Coronary artery (tissue), 2 donors: Measurements from ENCODE around the gene ONECUT2.

Source experiments
- DNase-seq: peaks from one replicate; pipeline ENCODE4 v3.0.0-alpha.2; 2017; ENCODE audit warnings: low spot score
- H3K27ac ChIP-seq, 2 donors: fragments of 200-600 bp; sonication (generic); one replicate each; pipeline ENCODE4 v1.5.1; 2016 to 2019
- H3K4me3 ChIP-seq: fragments of 200-600 bp; sonication (generic); 2 replicates; pipeline ENCODE4 v1.5.1; 2016; ENCODE audit warnings: mild to moderate bottlenecking, moderate library complexity
- CTCF ChIP-seq: fragments of 200-600 bp; sonication (generic); IDR thresholded peaks from one replicate; pipeline ENCODE4 v1.5.1; 2019; ENCODE audit warnings: antibody characterized with exemption

The ONECUT2 gene

DNA sequence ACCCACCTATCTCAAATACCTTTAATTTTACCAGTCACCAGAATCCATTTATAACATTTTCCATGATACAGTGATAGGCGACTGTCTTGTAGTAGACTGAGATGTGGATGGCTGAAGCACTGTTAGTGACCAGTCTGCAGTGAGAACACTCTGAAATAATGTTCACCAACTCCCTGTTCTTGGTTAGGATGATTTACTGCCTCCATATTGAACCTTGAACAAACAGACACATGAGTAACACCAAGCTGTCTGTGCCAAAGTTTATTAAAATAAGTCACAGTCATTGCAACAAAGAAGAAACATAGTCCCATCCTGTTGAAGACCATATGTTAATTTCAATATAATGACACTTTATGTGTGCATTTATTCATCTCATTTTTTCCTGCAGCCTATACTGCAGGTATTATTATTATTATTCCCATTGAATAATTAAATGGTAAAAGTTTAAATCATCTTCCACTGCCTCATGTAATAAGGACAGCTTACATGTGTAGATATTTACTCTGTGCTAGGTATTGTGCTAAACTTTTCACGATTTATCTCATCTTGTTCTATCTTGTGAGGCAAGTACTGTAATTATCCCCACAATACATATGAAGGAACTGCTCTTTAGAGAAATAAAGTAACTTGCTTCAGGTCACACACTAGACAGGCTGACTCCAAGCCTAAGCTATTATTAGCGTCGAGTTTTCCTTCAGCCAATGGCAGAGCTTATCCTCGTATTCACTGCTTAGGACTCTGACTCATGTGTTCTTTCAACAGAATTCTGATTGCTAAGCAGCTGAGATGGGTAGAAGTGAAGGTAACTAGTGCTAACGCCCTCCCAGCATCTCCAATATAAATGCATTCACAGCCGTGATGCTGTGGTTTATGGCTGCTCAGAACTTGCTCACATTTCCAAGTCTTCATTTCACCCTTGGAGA, 62.5 kb downstream of the ONECUT2 start:
- H3K27ac ChIP-seq = no peak overlapping the region
- no peak for TF ChIP-seq CTCF
- DNase-seq = no peak
- no peak overlapping the region for H3K4me3 ChIP-seq

DNA sequence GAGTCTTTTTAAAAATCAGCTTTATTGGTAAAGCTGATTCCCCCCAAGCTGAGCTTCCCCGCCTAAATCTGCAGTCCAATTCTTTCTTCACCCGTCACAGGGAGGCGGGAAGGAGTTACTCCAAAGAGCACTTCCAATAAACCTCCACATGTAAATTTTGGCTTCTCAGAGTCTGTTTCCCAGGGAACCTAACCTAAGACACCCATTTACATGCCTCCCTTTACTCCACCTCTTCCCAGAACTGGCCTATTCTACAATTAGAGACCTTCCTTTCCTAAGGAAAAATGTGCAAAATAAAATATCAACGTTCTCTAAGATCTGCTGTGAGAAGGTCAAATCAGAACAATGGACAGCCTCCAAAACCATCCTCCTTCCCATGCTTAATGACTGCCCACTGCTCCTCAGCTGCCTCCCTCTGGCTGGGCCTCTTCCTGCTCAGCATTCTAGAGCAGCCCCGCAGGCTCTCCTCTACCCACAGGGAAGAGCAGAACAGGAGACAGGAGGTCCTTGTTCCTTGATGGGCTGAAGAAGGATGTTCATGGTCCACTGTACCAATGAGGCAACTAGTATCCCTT, 63.6 kb downstream of the ONECUT2 start:
- no peak overlapping the region for H3K4me3 ChIP-seq
- TF ChIP-seq CTCF = no peak
- no peak for DNase-seq

DNA sequence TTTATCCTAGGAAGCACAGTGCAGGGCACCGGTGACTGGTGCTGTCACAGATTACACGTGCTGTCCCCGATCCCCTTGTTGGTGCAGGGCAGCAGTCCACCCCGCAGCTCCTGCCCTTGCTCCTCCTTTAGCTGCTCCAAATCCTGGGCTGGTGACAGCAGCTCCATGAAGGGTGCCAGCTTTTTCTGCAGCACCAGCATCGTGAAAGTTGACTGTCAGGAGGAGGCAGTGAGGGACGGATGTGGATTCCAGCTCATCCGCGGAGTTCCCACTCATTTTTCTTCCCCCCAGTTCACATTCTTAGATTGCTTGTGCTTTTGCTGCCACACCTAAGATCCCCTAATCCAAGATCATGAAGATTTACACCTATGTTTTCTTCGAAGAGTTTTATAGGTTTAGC, 67.5 kb downstream of the ONECUT2 start:
- no peak for TF ChIP-seq CTCF
- DNase-seq = no peak
- Histone ChIP-seq H3K27ac (no peak overlapping the region), H3K4me3 (no peak overlapping the region)

More for the DNA sequence above, 63.6 kb downstream of the ONECUT2 start:
- no peak overlapping the region for H3K27ac ChIP-seq

- Histone ChIP-seq H3K4me3 (no peak overlapping the region), H3K27ac (no peak overlapping the region)
- TF ChIP-seq CTCF = no peak
- no peak for DNase-seq
These were observed 70.1 kb downstream of the ONECUT2 start for GRCh38 chr18:57505231-57505630.

DNA sequence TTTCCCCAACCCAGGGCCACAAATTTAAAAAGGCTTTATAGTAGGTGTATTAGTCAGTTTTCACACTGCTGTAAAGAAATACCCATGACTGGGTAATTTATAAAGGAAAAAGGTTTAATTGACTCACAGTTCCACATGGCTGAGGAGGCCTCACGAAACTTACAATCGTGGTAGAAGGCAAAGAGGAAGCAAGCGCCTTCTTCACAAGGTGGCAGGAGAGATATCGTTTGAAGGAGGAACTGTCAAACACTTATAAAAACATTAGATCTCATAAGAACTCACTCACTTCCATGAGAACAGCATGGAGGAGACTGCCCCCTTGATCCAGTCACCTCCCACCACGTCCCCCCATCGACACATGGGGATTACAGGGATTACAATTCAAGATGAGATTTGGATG, 80.9 kb downstream of the ONECUT2 start:
- Histone ChIP-seq H3K27ac (no peak overlapping the region), H3K4me3 (no peak overlapping the region)
- DNase-seq = no peak
- TF ChIP-seq CTCF = no peak

DNA sequence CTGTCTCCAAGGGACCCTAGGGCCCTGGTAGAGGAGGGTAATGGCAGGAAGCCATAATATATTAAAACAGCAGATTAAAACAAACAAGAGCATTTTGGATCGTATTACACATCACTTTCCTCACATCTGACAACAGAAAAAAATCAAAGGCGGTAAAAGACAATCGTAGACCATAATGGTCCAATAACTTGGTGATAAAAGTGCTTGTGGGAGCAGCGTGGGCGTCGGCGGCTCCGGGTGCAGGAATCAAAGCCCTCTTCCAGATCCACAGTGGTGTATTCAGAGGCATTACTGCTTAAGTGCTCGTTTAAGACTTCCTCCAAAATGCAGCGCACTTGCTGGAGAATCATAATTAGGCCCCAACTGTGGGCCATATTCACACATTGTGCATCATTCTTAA, 83.4 kb downstream of the ONECUT2 start:
- no peak for TF ChIP-seq CTCF
- no peak for DNase-seq
- H3K27ac ChIP-seq = no peak overlapping the region

More for the DNA sequence above, 83.4 kb downstream of the ONECUT2 start:
- H3K4me3 ChIP-seq = no peak overlapping the region
